GM21786 (cell line): ENCODE measurements around the gene ACKR1.
A peak's percentile ranks its signal among the peaks of the same experiment; 100 is the strongest.

ENCODE experiments used
- ATAC-seq: cut with Tn5 transposase; IDR thresholded peaks from one replicate; pipeline ENCODE4 v1.9.1; 2021; ENCODE audit not compliant: unreplicated experiment

Gene ACKR1, protein sequence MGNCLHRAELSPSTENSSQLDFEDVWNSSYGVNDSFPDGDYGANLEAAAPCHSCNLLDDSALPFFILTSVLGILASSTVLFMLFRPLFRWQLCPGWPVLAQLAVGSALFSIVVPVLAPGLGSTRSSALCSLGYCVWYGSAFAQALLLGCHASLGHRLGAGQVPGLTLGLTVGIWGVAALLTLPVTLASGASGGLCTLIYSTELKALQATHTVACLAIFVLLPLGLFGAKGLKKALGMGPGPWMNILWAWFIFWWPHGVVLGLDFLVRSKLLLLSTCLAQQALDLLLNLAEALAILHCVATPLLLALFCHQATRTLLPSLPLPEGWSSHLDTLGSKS

DNA sequence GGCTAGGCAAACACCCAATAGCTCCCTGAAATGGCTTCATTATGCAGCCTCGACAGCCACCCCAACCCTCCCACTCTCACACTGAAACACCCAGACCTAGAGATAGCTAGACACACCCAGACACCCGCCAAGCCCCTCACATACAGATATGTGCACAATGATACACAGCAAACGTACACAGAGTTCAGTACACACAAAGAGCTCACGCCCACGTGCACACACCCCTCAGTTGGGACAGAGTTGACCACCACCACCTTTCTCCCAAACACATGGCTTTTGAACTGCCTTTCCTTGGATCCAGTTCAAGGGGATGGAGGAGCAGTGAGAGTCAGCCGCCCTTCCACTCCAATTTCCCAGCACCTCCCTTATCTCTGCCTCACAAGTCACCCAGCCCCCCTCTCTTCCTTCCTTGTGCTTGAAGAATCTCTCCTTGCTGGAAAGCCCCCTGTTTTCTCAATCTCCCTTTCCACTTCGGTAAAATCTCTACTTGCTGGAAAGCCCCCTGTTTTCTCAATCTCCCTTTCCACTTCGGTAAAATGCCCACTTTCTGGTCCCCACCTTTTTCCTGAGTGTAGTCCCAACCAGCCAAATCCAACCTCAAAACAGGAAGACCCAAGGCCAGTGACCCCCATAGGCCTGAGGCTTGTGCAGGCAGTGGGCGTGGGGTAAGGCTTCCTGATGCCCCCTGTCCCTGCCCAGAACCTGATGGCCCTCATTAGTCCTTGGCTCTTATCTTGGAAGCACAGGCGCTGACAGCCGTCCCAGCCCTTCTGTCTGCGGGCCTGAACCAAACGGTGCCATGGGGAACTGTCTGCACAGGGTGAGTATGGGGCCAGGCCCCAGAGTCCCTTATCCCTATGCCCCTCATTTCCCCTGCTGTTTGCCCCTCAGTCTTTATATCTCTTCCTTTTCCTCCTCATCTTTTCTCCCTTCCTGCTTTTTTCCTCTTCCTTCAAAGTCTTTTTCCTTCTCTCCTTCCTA, at the start of gene ACKR1:
ACKR1 (plus strand) TSS at position 715 of the 981 bp plus-strand sequence; CDS start at position 800, 85 bp downstream.
- no peak for ATAC-seq

DNA sequence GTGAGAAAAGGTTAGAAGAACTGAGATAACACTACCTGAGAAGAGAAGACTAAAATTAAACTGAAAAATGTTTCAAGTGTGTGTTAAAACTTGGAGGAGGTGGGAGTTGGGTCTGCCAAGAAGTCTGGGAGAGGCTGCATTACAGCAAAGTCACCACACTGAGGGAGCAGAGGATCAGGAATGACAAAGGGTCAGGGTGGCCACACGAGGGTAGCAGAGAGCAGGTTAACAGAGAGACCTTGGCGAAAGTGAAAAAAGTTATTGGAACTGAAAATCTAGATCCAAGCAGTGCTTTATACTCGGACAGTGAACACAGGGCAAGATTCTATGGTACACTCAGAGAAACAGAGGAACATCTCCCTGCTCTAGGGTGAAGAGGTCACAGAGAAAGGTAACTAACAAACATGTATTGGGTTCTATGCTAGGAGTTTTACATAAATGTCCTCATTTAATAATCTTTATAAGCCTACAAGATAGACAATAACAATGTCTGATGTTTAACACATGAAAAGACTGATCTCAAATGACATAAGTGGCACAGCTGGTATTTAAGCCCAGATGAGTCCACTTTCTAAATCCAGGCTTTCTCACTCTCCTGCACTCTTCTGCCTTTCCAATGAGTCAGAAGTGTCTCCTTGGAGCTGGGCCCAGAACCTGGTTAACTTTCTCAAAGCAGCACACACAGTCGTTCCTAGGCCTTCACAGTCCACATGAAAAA, 43.5 kb upstream of the ACKR1 start:
- peak; percentile 91 for ATAC-seq

DNA sequence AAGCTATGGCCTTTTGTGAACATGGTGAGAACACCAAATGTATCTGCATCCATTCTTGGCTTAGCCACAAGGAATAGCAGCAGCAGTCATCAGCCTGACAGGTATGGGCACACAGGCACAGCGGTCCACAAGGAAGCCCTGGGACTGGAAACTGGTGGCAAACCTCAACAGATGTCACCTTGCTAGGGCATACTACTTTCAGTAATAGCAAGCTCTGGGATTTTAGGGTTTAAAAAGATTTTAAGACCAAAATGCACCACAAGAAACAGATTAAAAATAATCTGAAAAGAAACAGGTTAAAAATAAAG, 43.0 kb upstream of the ACKR1 start:
- no peak for ATAC-seq

DNA sequence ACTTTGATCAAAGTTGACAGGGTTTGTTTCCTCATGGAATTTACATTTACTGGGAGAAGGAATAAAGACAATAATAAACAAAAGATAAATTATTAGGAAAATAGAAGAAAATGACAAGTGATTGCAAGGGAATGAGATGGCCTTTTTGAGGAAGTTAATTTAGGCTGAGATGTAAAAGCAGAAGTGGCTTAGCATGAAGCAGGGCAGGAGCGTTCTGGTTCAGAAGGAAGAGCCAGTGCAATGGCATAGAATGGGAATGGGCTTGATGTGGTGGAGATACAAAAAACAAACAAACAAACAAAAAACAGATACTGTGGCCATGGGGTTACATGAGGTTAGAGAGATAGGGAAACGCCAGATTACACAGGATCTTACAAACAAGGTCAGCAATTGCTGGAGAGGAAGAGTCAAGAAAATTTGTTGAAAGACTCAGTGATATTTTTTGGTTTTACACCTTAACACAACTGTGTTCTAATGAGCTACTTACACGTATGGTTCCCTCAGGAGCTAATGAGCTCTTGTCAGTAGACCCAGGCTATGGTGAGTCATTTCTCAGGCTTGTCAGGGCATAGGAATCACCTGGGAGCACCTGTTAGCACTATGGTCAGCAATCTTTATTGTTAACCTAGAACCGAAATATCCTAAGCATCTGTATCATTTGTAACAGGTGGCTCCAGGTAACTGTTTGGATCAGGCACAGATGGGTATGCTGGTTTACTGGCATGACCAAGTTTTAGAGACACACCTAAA, 42.0 kb upstream of the ACKR1 start:
- ATAC-seq, result no peak

DNA sequence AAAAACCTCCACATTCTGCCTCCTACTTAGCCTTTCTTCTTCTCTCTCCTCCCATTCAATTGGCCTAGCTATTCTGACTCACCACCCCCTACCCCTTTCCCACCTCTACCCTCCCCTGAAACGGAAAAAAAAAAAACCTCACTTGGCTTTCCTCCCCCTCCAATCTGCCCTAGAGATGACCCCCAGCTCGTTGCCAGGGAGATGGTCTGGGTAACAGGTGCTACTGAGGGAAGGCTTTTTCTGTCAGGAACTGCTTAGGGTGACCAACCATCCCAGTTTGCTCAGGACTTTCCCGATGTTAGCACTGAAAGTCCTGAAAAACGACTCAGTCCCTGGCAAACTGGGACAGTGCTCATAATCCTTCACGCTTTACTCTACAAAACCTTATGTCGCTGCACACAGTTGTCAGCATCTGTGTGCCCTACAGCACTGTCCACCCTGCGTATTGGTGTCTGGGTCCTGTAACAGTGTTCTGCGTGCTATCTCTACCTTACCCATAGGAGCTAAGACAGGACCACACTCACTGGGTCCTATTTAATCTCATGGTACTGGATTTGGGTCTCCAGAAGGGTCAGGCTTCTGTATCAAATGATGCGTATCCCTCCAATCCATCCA, 41.0 kb upstream of the ACKR1 start:
- no peak for ATAC-seq

DNA sequence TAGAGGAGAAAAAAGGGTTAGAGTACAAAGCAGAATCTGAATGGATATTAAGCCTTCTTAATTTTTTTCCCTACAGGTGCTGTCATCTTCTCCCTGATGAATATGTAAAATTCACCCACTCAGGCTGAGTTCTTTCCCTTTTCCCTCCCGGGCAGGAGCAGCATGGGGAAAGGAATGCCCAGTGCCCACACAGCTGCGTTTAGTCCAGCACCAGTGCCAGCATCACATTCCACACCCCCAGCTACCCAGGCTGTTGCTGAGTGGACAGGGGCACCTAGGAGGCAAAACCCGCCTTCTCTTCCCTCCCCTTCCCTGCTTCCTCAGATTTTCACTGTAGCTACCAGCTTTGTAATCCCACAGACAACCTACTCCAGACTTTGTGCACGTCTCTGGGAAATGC, 36.6 kb upstream of the ACKR1 start:
- no peak for ATAC-seq

GRCh38 chr1:159170639-159171038, 34.0 kb upstream of the ACKR1 start:
- ATAC-seq, result no peak

GRCh38 chr1:159171254-159171687, 33.4 kb upstream of the ACKR1 start, which contains the start of gene CADM3:
Gene CADM3 (plus strand): TSS chr1:159171615. CDS start chr1:159171766, 151 bp downstream.
- no peak for ATAC-seq

- no peak for ATAC-seq
Observed at GRCh38 chr1:159171688-159172501, 32.8 kb upstream of the ACKR1 start.

GRCh38 chr1:159172614-159173291, 31.9 kb upstream of the ACKR1 start:
- ATAC-seq, result no peak

- no peak for ATAC-seq
Observed at GRCh38 chr1:159173320-159173719, 31.4 kb upstream of the ACKR1 start.

DNA sequence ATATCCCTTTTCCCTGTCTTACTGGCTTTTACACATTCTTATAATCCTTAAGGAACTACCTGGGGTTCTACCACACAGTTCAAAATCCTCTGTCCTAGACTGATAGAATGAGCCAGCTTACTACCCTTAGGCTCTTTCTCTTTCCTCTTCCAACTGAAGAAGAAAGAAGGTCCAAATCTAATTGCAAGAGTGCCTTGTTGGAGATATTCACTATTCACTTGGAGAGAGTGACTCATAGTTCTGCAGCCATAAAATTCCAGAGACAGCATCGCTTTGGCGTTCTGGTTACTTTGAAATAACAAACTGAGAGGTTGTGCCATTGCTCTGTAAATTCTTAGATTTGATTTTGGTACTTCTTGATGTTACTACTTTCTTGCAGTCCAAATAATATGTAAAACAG, 29.1 kb upstream of the ACKR1 start:
- no peak for ATAC-seq

DNA sequence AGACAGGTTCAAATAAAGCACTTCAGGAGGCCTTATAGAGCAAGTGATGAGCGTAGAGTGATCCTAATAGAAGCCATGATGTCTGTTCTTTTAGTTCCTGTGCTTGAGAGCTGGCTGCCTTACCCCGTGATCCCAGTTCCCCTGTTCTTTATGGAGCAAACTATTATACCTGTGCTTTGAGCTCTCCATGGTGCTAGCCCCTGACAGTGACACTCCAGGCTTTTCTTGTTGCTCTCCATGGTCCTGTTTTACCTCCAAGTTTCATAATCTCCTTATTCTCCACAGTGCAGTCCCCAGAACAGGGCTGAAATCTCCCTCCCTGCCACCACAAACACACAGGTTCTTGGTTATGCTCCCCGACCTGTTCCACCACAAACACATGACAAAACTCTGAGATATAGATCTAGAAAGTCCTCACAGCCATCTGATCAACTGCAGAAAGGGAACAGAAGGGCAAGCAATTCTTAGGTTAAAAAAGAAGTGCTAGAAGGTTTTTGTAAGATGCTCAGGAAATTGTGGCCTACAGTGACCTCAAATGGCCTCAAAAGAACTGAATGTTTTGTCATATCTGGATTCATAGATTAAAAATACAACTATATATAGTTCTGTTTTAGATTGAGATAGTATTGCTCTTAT, 27.3 kb upstream of the ACKR1 start:
- no peak for ATAC-seq

DNA sequence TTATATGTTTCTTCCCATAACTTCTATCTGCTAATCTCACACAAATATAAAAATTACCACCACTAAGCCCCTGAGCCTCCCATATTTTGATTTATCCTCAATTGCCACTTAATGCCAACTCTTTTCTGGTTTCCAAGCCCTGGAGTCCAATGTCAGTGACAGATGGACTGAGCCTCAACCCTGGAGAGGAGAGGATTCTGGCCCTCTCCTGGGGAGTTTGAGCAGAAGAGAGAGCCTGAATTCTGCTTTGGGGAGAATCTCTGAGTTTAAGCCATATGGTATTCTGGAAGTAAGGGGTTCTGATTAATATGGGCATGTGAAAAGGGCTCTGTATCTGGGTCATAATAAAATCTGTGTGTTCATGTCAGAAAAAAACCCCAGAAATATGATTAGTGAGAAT, 24.8 kb upstream of the ACKR1 start:
- no peak for ATAC-seq

DNA sequence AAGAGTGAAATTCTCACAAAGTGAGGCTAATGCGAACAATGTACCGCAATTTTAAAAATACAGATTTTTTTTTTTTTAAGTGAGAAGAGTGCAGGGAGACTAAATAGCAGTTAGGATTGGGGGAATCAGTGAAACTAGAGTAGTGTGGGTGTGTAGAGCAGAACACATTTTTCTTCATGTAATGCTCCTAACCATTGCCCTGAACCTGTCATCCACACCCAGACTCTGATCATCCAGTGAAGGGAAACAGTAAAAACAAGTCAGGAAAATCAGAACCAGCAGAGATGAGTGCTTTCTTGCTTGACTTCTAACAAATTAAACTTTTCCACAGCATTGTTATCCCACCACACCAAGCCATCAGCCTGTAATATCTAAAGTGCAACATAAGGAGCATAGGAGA, 24.2 kb upstream of the ACKR1 start:
- ATAC-seq, result no peak

DNA sequence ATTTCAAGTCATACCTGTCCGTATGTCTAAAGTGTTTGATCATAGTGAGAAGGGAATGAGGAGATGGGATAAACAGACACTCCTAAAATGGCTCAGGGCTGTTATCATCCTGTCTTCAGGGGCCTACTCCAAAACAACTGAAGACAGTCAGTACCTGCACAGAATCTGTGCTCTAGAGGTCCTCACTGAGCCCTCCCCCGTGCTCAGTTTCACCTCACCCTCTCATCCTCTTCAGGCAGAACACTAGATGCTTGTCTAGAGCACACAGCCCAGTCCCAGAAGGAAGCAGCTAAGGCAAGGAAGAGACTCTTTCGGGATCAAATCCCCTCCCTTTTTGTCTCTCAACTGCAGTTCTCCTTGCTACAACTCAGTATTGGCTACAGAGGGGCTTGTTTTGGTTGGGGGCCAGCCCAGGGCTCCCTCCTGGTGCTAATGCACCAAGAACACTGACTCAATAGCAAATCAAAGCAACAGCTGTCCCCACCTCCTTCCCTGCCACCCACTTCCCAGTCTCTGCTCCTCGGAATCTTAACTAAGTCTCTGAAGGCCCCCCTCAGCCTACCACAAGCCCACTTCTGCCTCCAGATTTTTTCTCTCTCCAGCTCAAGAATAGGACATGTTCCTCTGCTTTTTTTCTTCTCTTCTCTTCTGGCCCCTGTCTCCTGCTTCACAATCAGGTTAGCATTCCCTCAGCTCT, 23.2 kb upstream of the ACKR1 start:
- no peak for ATAC-seq

- ATAC-seq, result no peak
Observed at GRCh38 chr1:159184201-159184600, 20.5 kb upstream of the ACKR1 start.

GRCh38 chr1:159185121-159185520, 19.6 kb upstream of the ACKR1 start:
- ATAC-seq, result no peak
